Smooth muscle cell (in vitro differentiated cells): ENCODE data around the gene FNDC3B. TPM values are rescaled to one million over a fixed set of nuclear protein-coding genes. Genes with fewer than 3 reads are reported as not detected.

Source experiments
- DNase-seq: peaks from one replicate; lab custom pipeline; 2025; ENCODE audit not compliant: unreplicated experiment; lab: John Stamatoyannopoulos, UW
- H2AFZ ChIP-seq: fragments of 200-600 bp; sonication (generic); 2 replicates; pipeline ENCODE4 v1.6.0; 2016; ENCODE audit warnings: antibody characterized with exemption, low read depth, mild to moderate bottlenecking
- H3F3A ChIP-seq: fragments of 200-600 bp; sonication (generic); 2 replicates; pipeline ENCODE4 v1.6.0; 2017; ENCODE audit warnings: antibody characterized with exemption, low read depth
- H3K27ac ChIP-seq: fragments of 200-600 bp; sonication (generic); 2 replicates; pipeline ENCODE4 v1.5.1; 2016; ENCODE audit warnings: low read depth, mild to moderate bottlenecking
- H3K27me3 ChIP-seq: fragments of 200-600 bp; sonication (generic); 2 replicates; pipeline ENCODE4 v1.6.1; 2016; ENCODE audit warnings: low read depth, mild to moderate bottlenecking
- H3K36me3 ChIP-seq: fragments of 200-600 bp; sonication (generic); 2 replicates; pipeline ENCODE4 v1.5.1; 2016; ENCODE audit warnings: low read depth
- H3K4me1 ChIP-seq: fragments of 200-600 bp; sonication (generic); 2 replicates; pipeline ENCODE4 v1.5.1; 2016; ENCODE audit warnings: low read depth
- H3K4me2 ChIP-seq: fragments of 200-600 bp; sonication (generic); 2 replicates; pipeline ENCODE4 v1.6.0; 2016; ENCODE audit warnings: mild to moderate bottlenecking
- H3K4me3 ChIP-seq: fragments of 200-600 bp; sonication (generic); 2 replicates; pipeline ENCODE4 v1.5.1; 2016; ENCODE audit warnings: mild to moderate bottlenecking
- H3K79me2 ChIP-seq: fragments of 200-600 bp; sonication (generic); 2 replicates; pipeline ENCODE4 v1.6.0; 2016; ENCODE audit warnings: low read depth, mild to moderate bottlenecking
- H3K9ac ChIP-seq: fragments of 200-600 bp; sonication (generic); 2 replicates; pipeline ENCODE4 v1.6.0; 2016; ENCODE audit warnings: low read depth
- H3K9me3 ChIP-seq: fragments of 200-600 bp; sonication (generic); replicated peaks from 2 replicates; pipeline ENCODE4 v1.5.1; 2016; ENCODE audit warnings: low read depth
- H4K20me1 ChIP-seq: fragments of 200-600 bp; sonication (generic); 2 replicates; pipeline ENCODE4 v1.6.0; 2016; ENCODE audit warnings: low read depth
- CTCF ChIP-seq: fragments of 200-600 bp; sonication (generic); IDR thresholded peaks from 2 replicates; pipeline ENCODE4 v1.5.1; 2017; ENCODE audit warnings: borderline replicate concordance, mild to moderate bottlenecking, antibody characterized with exemption; ENCODE audit not compliant: insufficient read depth, poor library complexity, severe bottlenecking
- WGBS: methylation state at CpG from one replicate; pipeline ENCODE4 v1.1.7; 2016; ENCODE audit warnings: low lambda C conversion rate; 5-methylcytosine and 5-hydroxymethylcytosine counted together
- polyA plus RNA-seq: library from polyadenylated mRNA; unstranded; fragments of >200 nt; fragmentation: Nextera tagmentation; extraction: Ambion mirVana; gene quantifications from 2 replicates; pipeline ENCODE4 v1.2.1, GENCODE V29; 2016
- total RNA-seq: library from RNA; depleted of rRNA; stranded (reverse); fragments of >200 nt; gene quantifications from 2 replicates; pipeline ENCODE4 v1.2.3, GENCODE V29; 2014

The FNDC3B gene
- total and polyA plus RNA-seq, 2 experiments from 2014 or later = 149 to 294 TPM

- H3K27me3 ChIP-seq = no peaks in the 10 kb centered on the region
- peaks cover 8% of the 10 kb centered on the region for H3K36me3 ChIP-seq
- no peak overlapping the region for H3K9ac ChIP-seq
- H3K27ac ChIP-seq = peak overlapping the region; percentile 73
- no peaks in the 10 kb centered on the region for H3K9me3 ChIP-seq
- no peak overlapping the region for H3K4me2 ChIP-seq
- H3K4me1 ChIP-seq = peaks cover 11% of the 10 kb centered on the region
- H3K79me2 ChIP-seq = peaks cover 99% of the 10 kb centered on the region
- H3F3A ChIP-seq = peaks cover 44% of the 10 kb centered on the region
- no peak for TF ChIP-seq CTCF
- DNase-seq = no peak
- H4K20me1 ChIP-seq = peaks cover 100% of the 10 kb centered on the region
- H2AFZ ChIP-seq = no peak overlapping the region
- no peak overlapping the region for H3K4me3 ChIP-seq
- WGBS = 26% methylated on average over 2 of the region's 2 CpGs
Observed at GRCh38 chr3:172268868-172269267, 229.5 kb downstream of the FNDC3B start.

DNA sequence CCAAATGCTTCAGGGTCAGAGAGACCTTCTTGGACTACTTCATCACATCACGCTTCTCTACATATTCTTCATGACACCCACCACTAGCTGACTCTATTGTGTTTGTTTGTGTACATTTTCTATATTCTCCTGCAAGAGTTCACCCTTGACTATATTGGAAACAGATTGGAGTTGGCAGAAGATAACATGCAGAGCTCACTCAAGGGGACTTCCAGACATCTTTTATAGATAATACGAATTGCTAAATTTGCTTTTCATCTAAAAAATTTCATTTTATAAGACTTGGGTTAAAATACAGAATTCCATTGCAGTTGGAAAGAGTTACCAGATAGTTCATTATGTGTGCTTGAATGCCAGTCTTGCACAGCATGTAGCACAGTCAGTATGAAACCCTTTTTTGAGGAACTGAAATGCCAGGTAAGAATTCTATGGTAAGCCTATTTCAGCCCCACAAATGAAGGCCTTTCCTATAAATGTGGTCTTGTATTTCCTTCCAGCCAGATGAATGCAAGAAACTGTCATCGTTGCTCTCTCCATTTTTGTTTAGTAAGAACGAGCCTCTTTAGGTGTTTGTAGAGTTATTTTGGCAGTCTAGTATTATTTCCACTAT, 231.3 kb downstream of the FNDC3B start:
- H3K4me2 ChIP-seq = no peak overlapping the region
- peaks cover 11% of the 10 kb centered on the region for H3K4me1 ChIP-seq
- no peaks in the 10 kb centered on the region for H3K36me3 ChIP-seq
- no peak for TF ChIP-seq CTCF
- no peak overlapping the region for H2AFZ ChIP-seq
- H3K9me3 ChIP-seq = no peaks in the 10 kb centered on the region
- peak overlapping the region; percentile 88 for H3K27ac ChIP-seq
- WGBS = 96% methylated on average over 4 of the region's 4 CpGs
- DNase-seq = no peak
- no peak overlapping the region for H3K9ac ChIP-seq
- peaks cover 40% of the 10 kb centered on the region for H3F3A ChIP-seq
- H4K20me1 ChIP-seq = peaks cover 100% of the 10 kb centered on the region
- H3K27me3 ChIP-seq = no peaks in the 10 kb centered on the region
- H3K4me3 ChIP-seq = no peak overlapping the region
- peaks cover 99% of the 10 kb centered on the region for H3K79me2 ChIP-seq

DNA sequence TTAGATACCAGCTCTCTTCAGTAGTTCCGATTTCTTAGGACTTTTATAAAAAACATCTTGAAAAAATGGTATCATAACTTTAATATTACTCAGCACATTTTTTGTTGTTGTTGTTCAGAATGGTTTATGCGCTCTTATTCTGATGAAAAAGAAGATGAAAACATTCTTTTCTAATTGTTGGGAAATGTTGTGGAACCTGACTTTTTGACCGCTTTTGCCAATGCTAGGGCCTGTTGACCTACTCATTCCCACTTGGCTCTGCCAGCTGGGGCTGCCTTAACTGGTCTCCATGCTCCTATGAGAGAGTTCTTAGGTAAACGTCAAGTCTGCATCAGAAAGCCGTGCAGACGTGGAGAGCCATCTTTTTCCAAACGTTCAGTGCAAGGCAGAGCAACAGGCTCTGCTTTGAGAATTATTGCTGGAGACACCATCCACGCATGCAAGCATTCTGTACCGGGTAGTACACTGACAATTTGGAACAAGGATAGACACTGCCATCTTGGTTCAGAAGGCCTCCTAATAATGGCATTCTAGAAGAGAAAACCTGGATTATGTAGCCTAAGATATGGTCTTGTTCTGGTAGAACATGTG, 232.1 kb downstream of the FNDC3B start:
- peak overlapping the region; percentile 88 for H3K27ac ChIP-seq
- peaks cover 43% of the 10 kb centered on the region for H3F3A ChIP-seq
- WGBS = 93% methylated on average over 9 of the region's 9 CpGs
- no peak overlapping the region for H3K9ac ChIP-seq
- peaks cover 99% of the 10 kb centered on the region for H3K79me2 ChIP-seq
- peaks cover 11% of the 10 kb centered on the region for H3K4me1 ChIP-seq
- H2AFZ ChIP-seq = no peak overlapping the region
- H3K4me2 ChIP-seq = no peak overlapping the region
- no peaks in the 10 kb centered on the region for H3K36me3 ChIP-seq
- H3K9me3 ChIP-seq = no peaks in the 10 kb centered on the region
- H3K27me3 ChIP-seq = no peaks in the 10 kb centered on the region
- no peak for TF ChIP-seq CTCF
- peaks cover 100% of the 10 kb centered on the region for H4K20me1 ChIP-seq
- H3K4me3 ChIP-seq = no peak overlapping the region
- no peak for DNase-seq

- no peak overlapping the region for H3K4me3 ChIP-seq
- no peaks in the 10 kb centered on the region for H3K9me3 ChIP-seq
- no peak for DNase-seq
- no peak for TF ChIP-seq CTCF
- peak overlapping the region; percentile 46 for H3K4me2 ChIP-seq
- H3K9ac ChIP-seq = no peak overlapping the region
- no peaks in the 10 kb centered on the region for H3K27me3 ChIP-seq
- peaks cover 11% of the 10 kb centered on the region for H3K4me1 ChIP-seq
- peaks cover 99% of the 10 kb centered on the region for H3K79me2 ChIP-seq
- no peaks in the 10 kb centered on the region for H3K36me3 ChIP-seq
- H3K27ac ChIP-seq = peak overlapping the region; percentile 88
- H3F3A ChIP-seq = peaks cover 51% of the 10 kb centered on the region
- peaks cover 100% of the 10 kb centered on the region for H4K20me1 ChIP-seq
- WGBS = 60% methylated on average over 2 of the region's 2 CpGs
- no peak overlapping the region for H2AFZ ChIP-seq
Observed at GRCh38 chr3:172272698-172273097, 233.3 kb downstream of the FNDC3B start.
